NCI-H69 (cell line): Measurements from ENCODE around the gene TWIST2.

Experiments used
- DNase-seq: peaks from one replicate; lab custom pipeline; 2025; lab: John Stamatoyannopoulos, UW

TWIST2 gene

GRCh38 chr2:238847841-238848690 lies at the start of gene TWIST2:
Gene TWIST2 (plus strand): TSS chr2:238848085. CDS start chr2:238848216, 131 bp downstream.
- peak; percentile 6 for DNase-seq

GRCh38 chr2:238801791-238802190 lies 46.1 kb upstream of the TWIST2 start:
- no peak for DNase-seq

DNA sequence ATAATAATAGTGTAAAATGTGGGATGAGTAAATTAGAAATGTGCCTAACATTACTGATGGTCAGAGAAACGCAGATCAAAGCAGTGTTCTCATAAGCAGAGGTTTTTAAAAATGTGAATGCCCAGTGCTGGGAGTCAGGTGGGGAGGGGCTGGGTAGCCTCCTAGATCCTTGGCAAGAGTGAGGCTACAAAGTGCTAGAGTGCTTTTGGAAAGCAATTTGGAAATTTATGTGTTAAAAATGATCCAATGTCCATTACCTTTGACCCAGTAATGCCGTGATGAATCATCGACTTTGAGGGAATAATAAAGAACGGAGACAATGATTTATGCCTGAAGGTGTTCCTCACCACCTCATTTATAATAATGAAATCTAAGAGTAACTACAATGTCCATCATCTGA lies 44.9 kb upstream of the TWIST2 start:
- DNase-seq = no peak

DNA sequence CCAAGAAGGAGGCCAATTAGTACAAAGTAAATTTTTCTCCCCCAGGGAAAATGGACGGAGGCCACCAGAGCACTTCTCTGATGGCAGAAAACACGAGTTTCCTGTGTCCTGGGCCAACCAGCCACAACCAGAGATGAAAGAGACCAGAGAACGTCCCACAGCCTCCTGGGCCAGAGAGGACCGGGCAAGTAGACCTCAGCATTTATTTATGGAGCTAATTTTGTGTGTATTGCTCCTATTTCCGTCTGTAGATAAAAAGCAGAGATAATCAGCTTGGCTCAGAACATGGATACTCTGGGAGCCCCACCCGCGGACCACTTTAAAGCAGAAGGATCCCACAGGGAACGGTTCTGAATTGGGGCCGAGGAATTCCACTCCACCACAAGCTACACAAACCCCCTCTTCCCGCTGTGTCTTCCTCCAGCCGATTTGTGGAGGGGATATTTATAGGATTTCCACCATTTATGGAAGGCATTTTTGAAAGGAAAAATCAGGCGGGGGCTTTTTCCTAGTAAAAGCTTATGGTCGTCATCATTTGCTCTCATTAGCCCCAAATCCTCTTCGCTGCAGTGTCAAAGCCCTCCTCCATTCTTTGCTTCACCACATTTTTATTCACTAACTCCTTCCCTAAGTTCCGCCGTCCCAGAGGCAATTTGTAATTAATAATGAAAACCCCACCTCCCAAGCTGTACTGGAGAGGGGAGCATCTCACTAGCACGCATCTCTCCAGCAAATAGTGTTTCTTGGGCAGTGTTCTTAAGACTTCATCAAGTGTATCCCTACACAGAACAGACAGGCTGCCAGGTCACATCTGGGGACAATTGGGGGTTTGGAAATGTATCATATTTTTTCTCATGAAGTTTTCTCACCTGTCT lies 43.7 kb upstream of the TWIST2 start:
- no peak for DNase-seq

GRCh38 chr2:238808761-238809160 lies 39.1 kb upstream of the TWIST2 start:
- no peak for DNase-seq

- no peak for DNase-seq
These were observed 37.6 kb upstream of the TWIST2 start for GRCh38 chr2:238810321-238810720.

DNA sequence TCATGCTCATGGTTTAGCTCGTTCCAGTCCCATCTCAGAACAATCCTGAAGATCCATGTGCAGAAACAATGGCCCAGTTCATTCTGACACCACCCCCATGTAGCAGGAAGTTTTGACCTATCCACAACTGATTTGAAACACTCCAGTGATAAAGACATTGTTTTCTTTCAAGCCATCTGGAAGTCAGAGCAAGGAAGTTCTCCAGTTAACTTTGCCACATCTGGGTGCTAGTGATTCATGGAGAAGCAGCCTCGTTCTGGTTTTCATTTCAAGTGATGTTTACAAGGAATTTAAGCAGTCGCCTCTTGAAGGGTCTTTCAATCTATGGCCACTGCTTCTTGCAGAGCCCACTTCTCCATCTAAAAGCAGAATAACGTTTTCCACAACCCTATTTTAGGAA lies 36.6 kb upstream of the TWIST2 start:
- no peak for DNase-seq

GRCh38 chr2:238811759-238812158 lies 36.1 kb upstream of the TWIST2 start:
- no peak for DNase-seq

GRCh38 chr2:238813109-238813508 lies 34.8 kb upstream of the TWIST2 start:
- no peak for DNase-seq

- no peak for DNase-seq
These were observed 33.1 kb upstream of the TWIST2 start for GRCh38 chr2:238814815-238815214.

GRCh38 chr2:238816291-238816690 lies 31.6 kb upstream of the TWIST2 start:
- no peak for DNase-seq

DNA sequence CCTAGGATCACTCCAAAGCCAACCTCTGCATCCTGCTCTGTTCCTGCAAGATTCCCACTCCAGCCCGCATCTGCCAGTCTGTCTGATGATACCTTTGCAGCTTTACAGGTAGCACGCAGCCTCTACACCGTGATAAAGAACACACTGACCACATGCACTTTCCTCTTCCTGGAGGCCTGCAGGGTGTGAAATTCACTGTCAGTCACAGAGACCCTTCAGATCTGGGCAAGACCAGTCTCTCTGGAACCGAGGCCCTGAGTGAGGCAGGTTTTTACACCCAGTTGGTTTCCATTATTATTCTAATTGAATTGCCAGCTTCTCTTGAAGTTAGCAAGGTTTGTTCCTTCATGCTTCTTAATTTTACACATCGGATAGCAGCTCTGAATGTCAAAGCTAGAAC lies 30.5 kb upstream of the TWIST2 start:
- DNase-seq = no peak

DNA sequence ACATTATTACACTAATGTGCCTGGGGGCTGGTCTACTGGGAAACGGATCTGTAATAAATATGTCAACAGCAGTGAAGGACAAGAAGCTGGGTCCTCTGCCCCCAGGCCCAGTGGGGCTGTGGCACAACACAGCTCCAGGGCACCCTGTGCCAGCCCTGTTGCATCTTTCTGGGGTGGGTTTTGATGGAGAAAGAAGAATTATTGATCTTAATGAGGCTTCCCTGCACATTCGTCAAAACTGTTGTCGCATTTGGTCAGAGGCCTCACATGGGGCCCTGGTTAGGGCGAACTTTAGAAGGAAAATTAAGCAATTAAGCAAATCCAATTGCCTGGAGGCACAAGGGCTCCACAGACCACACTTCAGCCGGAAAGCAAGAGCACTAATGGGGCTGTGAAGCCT lies 30.0 kb upstream of the TWIST2 start:
- DNase-seq = no peak

DNA sequence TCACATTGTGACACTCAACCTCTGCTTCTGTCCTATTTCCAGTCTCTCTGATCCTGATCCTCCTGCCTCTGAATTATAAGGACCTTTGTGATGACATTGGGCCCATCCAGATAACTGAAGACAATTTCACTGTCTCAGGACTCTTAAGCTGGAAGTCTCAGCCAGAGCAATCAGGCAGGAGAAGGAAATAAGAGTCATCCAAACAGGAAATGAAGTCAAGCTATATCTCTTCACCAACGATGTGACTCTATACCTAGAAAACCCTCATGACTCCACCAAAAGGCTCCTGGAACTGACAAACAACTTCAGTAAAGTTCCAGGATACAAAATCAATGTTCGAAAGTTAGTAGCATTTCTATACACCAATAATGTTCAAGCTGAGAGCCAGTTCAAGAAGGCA lies 29.3 kb upstream of the TWIST2 start:
- DNase-seq = no peak

GRCh38 chr2:238820197-238820596 lies 27.7 kb upstream of the TWIST2 start:
- no peak for DNase-seq

GRCh38 chr2:238820916-238821315 lies 27.0 kb upstream of the TWIST2 start:
- no peak for DNase-seq

DNA sequence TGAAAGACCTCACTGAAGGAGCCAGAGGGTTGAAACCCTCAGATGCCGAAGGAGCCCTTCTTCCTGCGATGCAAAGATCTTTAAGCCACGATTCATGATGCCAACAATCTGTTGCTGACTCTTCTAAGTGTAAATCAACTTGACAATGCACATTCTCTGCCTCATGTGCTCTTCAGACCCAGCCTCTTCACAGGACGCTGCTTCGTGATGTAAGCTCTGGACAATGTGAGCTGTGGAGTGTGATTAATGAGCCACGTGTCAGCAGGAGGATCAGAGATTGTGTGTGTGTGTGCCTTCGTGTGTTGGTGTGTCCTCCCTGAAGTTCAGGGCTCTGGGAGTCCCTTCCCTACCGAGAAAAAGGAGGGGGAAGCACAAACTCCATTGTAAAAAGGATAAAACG lies 26.5 kb upstream of the TWIST2 start:
- no peak for DNase-seq

- no peak for DNase-seq
These were observed 25.8 kb upstream of the TWIST2 start for GRCh38 chr2:238821944-238822670.

DNA sequence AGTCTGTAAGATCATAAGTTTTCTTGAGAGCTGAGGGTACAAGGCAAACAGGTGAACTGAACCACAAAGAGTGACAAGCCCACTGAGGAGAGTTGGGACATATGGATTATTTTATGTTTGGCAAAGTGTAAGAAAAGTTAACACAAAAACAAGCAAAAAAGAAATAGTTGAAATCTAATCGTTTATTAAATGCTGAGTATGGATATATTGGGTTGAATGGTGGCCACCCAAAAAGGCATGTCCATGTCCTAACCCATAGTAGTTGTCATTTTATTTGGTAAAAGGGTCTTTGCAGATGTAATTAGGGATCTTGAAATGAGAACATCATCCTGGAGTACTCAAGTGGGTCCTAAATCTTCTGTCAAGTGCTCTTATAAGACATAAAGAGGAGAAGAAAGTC lies 24.9 kb upstream of the TWIST2 start:
- no peak for DNase-seq

DNA sequence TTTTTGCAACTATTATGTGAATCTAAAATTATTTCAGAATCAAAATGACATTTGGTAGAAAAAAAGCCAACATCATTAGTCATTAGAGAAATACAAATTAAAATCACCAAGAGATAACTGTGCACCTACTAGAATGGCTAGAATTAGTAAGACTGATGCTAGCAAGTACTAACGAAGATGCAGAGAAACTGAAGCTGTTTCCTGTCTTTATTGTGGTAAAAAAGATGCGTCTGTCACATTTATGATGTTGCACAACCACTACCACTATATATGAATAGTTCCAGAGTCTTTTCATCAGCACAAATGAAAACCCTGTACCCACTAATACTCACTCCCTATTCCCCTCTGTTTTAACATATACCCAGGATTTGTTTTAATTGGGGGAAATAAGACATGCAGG lies 16.7 kb upstream of the TWIST2 start:
- no peak for DNase-seq

DNA sequence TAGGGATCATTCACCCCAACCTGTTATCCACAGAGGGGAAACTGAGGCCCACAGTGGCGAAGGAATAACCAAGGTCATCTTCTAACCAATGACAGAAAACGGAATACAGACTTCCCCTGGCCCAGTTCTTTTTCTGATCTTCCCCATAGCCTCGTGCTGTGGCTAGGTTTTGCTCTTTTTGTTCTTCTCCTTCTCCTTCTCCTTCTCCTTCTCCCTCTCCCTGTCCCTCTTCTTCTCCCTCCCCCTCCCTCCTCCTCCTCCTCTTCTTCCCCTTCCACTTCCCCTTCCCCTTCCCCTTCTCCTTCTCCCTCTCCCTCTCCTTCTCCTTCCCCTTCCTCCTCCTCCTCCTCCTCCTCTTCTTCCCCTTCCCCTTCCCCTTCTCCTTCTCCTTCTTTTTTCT lies 12.9 kb upstream of the TWIST2 start:
- no peak for DNase-seq

DNA sequence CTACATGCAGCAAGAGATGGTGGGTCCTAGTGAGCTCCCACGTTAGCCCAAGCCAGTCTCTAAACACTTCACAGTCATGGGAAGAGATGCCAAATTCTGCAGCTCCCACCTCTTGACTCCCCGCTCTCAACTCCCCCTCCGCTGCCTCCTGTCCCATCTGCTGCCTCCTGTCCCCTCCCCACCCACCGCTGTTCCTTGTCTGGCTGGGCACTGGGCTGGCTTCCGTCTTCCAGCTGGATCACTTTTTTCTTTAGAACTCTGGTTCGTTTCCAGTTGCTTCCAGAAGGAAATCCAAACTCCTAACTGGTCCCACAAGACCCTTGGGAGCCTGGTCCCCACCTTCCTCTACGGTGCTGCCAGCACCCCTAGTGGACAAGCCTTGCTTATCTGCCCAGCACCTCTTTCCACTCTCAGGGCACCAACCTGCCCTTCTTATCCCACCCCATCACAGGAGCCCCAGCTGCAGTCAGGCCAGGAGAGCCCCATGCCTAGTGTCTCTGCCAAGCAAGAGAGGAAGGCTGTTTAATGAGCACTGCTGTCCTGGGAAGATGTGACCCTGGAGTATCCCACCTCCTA lies 12.1 kb upstream of the TWIST2 start:
- no peak for DNase-seq
